Adrenal gland (tissue), 12 donors: ENCODE results near the gene CUL4A. TPM values are rescaled to one million over a fixed set of nuclear protein-coding genes. Genes with fewer than 3 reads are reported as not detected.

ENCODE experiments used
- DNase-seq, 7 donors: peaks; one replicate each; pipeline ENCODE4 v3.0.0-alpha.2; 2019 to 2020
- H3K27ac ChIP-seq, 5 donors: fragments of 200-600 bp; sonication (generic) in 4 of 5; 1 replicate in 3 of 5; 2 replicates in 2 of 5; pipeline versions ENCODE4 v1.5.1 to v1.8.0; 2016 to 2020; ENCODE audit warnings: mild to moderate bottlenecking in 1 of 5
- H3K27me3 ChIP-seq: fragments of 200-600 bp; 2 replicates; pipeline ENCODE4 v1.8.0; 2021
- H3K36me3 ChIP-seq, 2 donors: fragments of 200-600 bp; replicated peaks in 1 of 2; 1 replicate in 1 of 2; 2 replicates in 1 of 2; pipeline versions ENCODE4 v1.5.1 to v1.8.0; 2018 to 2022
- H3K4me1 ChIP-seq, 2 donors: fragments of 200-600 bp; replicated peaks in 1 of 2; 1 replicate in 1 of 2; 2 replicates in 1 of 2; pipeline versions ENCODE4 v1.5.1 to v1.8.0; 2018 to 2021
- H3K4me3 ChIP-seq, 4 donors: fragments of 200-600 bp; sonication (generic) in 3 of 4; one replicate each; pipeline ENCODE4 v1.5.1; 2016 to 2018
- H3K9me3 ChIP-seq, 3 donors: fragments of 200-600 bp; sonication (generic) in 1 of 3; replicated peaks in 1 of 3; 1 replicate in 2 of 3; 2 replicates in 1 of 3; pipeline versions ENCODE4 v1.5.1 to v1.8.0; 2016 to 2021
- POLR2A ChIP-seq, 2 donors: fragments of 450-650 bp; IDR thresholded peaks; one replicate each; pipeline ENCODE4 v1.6.1; 2017; ENCODE audit warnings: antibody characterized with exemption in 2 of 2, mild to moderate bottlenecking in 2 of 2, moderate library complexity in 1 of 2
- WGBS, 4 donors: extraction: QIAGEN DNeasy Blood & Tissue Kit in 2 of 4; methylation state at CpG; one replicate each; pipeline versions ENCODE4 v1.1.5 to v1.1.7; 2013 to 2017; 5-methylcytosine and 5-hydroxymethylcytosine counted together
- intact Hi-C, 2 donors: fragments of 100-400 bp; cut with DNase I; formaldehyde crosslinking; loops; one replicate each; pipeline versions ENCODE4 v1.14.1 to v1.15.0; 2022 to 2023
- polyA plus RNA-seq, 3 donors: library from polyadenylated mRNA; stranded (reverse); fragments of 200-250 nt in 2 of 3; fragments of 350-450 nt in 1 of 3; fragmentation: Illumina TruSeq in 1 of 3; extraction: RNeasy Lipid Tissue Mini Kit (QIAGEN cat#74804) in 1 of 3; gene quantifications; one replicate each; pipeline ENCODE4 v1.2.3, GENCODE V29; 2013 to 2014
- total RNA-seq, 9 donors: library from RNA; depleted of rRNA in 4 of 9; stranded (reverse); fragments of >200 nt in 4 of 9; fragments of 120-200 nt in 1 of 9; fragmentation: NEBNext Ultra II Directional in 1 of 9; extraction: Animal tissue kit (Norgen Biotek cat#: 25700) in 1 of 9; gene quantifications; one replicate each; pipeline versions ENCODE4 v1.1.0 to v1.2.4, GENCODE V29; 2013 to 2023
- TF ChIP-seq, protein P1 (sequence below), 6 experiments: fragments of 450-650 bp in 4 of 6; fragments of 200-600 bp in 2 of 6; sonication (generic) in 1 of 6; IDR thresholded peaks; 1 replicate in 5 of 6; 2 replicates in 1 of 6; pipeline versions ENCODE4 v1.5.1 to v1.8.0; 2016 to 2021; ENCODE audit warnings: antibody characterized with exemption in 6 of 6, mild to moderate bottlenecking in 2 of 6, moderate library complexity in 1 of 6
- donor health status: healthy with polysubstance abuse.
- donor health status: Bipolar disorder and iron deficiency.
- donor health status: DM: yes; HTN: yes; CAD: no.
- donor health status: DM: no; HTN: no; CAD: no.
- donor health status: DM: no; HTN: no; CAD: no.
- donor health status: DM: yes; HTN: yes; CAD: no.

CUL4A gene
- total and polyA plus RNA-seq, 12 donors: 27.6 to 90.4 (median 58.7) TPM

DNA sequence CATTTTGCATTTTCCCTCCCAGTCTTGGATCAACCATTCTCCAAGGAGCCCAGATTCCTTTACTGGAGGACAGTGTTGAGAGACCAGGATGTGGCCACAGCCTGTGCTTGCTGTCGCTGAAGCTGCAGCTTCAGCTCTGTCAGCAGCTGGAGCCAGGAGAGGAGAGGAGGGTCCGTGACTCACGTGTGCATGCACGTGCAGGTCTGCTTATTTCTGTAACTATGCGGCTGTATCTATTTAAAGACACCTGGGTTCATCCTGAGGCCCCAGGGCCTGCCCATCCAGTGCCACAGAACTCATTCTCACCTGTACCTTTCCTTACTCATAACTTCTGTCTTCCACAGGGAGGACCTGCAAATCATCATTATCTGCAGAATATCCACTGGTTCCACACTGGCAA lies 79.5 kb downstream of the CUL4A start:
- TF ChIP-seq, protein P1, sequence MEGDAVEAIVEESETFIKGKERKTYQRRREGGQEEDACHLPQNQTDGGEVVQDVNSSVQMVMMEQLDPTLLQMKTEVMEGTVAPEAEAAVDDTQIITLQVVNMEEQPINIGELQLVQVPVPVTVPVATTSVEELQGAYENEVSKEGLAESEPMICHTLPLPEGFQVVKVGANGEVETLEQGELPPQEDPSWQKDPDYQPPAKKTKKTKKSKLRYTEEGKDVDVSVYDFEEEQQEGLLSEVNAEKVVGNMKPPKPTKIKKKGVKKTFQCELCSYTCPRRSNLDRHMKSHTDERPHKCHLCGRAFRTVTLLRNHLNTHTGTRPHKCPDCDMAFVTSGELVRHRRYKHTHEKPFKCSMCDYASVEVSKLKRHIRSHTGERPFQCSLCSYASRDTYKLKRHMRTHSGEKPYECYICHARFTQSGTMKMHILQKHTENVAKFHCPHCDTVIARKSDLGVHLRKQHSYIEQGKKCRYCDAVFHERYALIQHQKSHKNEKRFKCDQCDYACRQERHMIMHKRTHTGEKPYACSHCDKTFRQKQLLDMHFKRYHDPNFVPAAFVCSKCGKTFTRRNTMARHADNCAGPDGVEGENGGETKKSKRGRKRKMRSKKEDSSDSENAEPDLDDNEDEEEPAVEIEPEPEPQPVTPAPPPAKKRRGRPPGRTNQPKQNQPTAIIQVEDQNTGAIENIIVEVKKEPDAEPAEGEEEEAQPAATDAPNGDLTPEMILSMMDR (IDR thresholded peaks at IDR 0.05): no peak
- TF ChIP-seq POLR2A (IDR thresholded peaks at IDR 0.05): no peak
- H3K9me3 ChIP-seq: no peaks in the 10 kb centered on the region
- H3K27ac ChIP-seq: no peak overlapping the region
- H3K27me3 ChIP-seq: peaks cover 13% of the 10 kb centered on the region
- no peaks in the 10 kb centered on the region for H3K36me3 ChIP-seq
- no peak overlapping the region for H3K4me3 ChIP-seq
- intact Hi-C loops: no loop called here
- H3K4me1 ChIP-seq: peaks cover 0 to 4% of the 10 kb centered on the region in 2 donors
- WGBS, 4 donors: 47 to 61% (median 51%) methylated on average over 5 of the region's 5 CpGs
- DNase-seq: no peak

DNA sequence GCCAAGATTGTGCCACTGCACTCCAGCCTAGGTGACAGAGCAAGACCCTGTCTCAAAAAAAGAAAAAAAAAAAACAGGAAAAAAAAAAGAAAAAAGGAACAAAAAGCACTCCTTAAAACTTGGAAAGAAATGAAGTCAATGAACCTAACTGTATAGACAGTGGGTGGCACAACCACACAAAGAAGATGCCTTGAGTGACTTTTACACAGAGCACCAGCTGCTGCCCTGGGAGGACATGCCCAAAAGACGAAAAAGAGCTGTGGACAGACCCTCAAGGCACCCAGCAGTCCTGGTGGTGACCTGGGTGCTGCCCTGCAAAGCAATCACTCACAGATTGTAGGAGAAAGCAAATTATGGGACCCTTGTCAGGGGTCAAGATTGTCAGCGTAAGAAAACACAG lies 81.7 kb downstream of the CUL4A start:
- WGBS, 4 donors: 55 to 75% (median 62%) methylated on average over 2 of the region's 2 CpGs

DNA sequence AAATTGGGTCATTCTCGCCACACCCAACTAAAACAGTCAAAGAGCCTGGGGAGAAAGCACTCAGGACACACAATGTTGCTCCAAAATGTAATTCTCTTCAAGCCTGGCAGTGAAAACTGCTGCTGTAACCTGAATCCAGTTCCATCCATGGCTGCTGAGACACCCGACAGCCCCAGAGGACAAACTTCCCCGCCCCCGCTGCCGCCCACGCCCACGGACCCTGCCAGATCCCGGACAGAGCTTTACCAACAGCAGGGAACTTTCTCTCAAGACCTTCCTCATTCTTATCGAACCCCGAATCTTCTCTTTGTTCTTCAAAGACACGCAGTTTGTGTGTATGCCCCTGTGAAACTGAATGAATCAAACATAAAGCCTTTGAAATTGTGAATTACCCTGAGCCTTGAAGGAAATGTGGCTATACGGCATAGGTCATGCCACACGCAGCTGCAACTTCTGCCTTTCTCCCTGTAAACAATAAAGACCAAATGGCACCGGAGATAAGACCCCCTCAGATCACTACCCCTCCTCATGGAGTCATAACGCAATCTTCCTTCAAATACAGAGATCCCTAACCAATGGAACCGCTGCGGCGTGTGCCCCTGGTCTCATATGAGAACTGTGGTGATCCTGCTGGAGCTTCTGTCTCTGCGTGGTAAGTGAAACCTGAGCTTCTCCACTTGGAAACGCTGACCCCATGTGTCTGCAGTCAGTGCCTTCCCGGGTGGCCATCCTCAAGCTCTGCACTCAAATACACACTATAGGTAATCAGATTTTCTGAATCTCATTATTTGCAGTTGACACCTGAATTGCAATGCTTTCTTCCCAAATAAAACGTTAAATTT lies 82.8 kb downstream of the CUL4A start:
- 3 to 10% (median 6%) methylated on average over 19 to 22 of the region's 22 CpGs for WGBS, 4 donors
- intact Hi-C loops: no loop called here
- Histone ChIP-seq H3K36me3 (no peaks in the 10 kb centered on the region), H3K4me3 (peak overlapping the region in 1 of 4 donors; percentile 56), H3K27me3 (peaks cover 13% of the 10 kb centered on the region), H3K27ac (peak overlapping the region in 1 of 5 donors; percentile 51), H3K9me3 (no peaks in the 10 kb centered on the region), H3K4me1 (peaks cover 4 to 9% of the 10 kb centered on the region in 2 donors)
- DNase-seq: peak in 4 of 7 donors; percentile 27 to 49 (median 36)
- peak in 1 of 2 donors; percentile 32 for TF ChIP-seq POLR2A (IDR thresholded peaks at IDR 0.05)
- TF ChIP-seq, protein P1 (IDR thresholded peaks at IDR 0.05): no peak

More for the DNA sequence above, 81.7 kb downstream of the CUL4A start:
- Histone ChIP-seq H3K4me1 (peaks cover 1 to 5% of the 10 kb centered on the region in 2 donors), H3K27me3 (peaks cover 13% of the 10 kb centered on the region), H3K9me3 (no peaks in the 10 kb centered on the region), H3K4me3 (no peak overlapping the region), H3K36me3 (no peaks in the 10 kb centered on the region), H3K27ac (no peak overlapping the region)
- TF ChIP-seq, protein P1 (IDR thresholded peaks at IDR 0.05): no peak
- no peak for TF ChIP-seq POLR2A (IDR thresholded peaks at IDR 0.05)
- DNase-seq: no peak
- intact Hi-C loops: no loop called here

DNA sequence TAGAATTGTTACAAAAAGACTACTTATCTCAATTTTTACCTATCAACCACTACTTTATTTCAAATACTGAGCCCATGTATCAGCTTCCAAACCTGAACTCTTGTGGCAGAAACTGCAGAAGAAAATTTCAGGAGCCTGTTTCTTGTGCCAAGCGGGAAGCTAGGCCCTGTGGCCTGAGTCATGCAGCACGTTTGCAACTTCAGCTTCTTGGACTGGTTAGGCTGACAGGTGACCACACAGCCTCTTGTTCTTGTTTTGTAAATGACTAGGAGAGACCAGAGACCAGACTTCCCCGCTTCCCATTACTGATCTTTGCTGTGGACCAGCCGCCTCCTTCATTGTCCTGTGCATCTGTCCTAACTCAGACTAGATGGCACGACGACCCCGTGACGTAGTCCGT lies 84.3 kb downstream of the CUL4A start:
- no peak for TF ChIP-seq POLR2A (IDR thresholded peaks at IDR 0.05)
- Histone ChIP-seq H3K27me3 (peaks cover 12% of the 10 kb centered on the region), H3K36me3 (no peaks in the 10 kb centered on the region), H3K27ac (no peak overlapping the region), H3K9me3 (no peaks in the 10 kb centered on the region), H3K4me3 (no peak overlapping the region), H3K4me1 (peaks cover 15% of the 10 kb centered on the region in 2 donors)
- intact Hi-C loops: no loop called here
- 75 to 85% (median 78%) methylated on average over 9 of the region's 9 CpGs for WGBS, 4 donors
- no peak for DNase-seq
